ENCODE data around the gene TMEM175.
"Not testable (repeated sequence)": the region's sequence is repeated elsewhere in the genome, so short reads cannot be mapped to it uniquely, and the experiment has no call there.

The TMEM175 gene

GRCh38 chr4:974668-975067 lies 42.4 kb downstream of the TMEM175 start:
- ChIA-PET CTCF (no interaction called here), POLR2A (no interaction called here)
- no peak for TF ChIP-seq ARNT (IDR thresholded peaks at IDR 0.05)
- TF ChIP-seq NFRKB (IDR thresholded peaks at IDR 0.05) = no peak
- TF ChIP-seq ELF4 (IDR thresholded peaks at IDR 0.05) = no peak
- no peak for TF ChIP-seq L3MBTL2 (conservative IDR thresholded peaks at IDR 0.05)
- TF ChIP-seq CTBP1 (IDR thresholded peaks at IDR 0.05; ENCODE audit: borderline replicate concordance) = no peak
- TF ChIP-seq FOXA1 (IDR thresholded peaks at IDR 0.05) = no peak
- no peak for TF ChIP-seq PKNOX1 (IDR thresholded peaks at IDR 0.05)
- TF ChIP-seq FOXM1 (IDR thresholded peaks at IDR 0.05; ENCODE audit: borderline replicate concordance) = no peak
- no peak for TF ChIP-seq LEF1 (IDR thresholded peaks at IDR 0.05; ENCODE audit: borderline replicate concordance)
- DNase-seq (ENCODE audit: extremely low spot score) = no peak

GRCh38 chr4:976016-976415 lies 43.8 kb downstream of the TMEM175 start:
- CTCF ChIA-PET; DNase-seq (ENCODE audit: extremely low spot score); POLR2A ChIA-PET: not testable (repeated sequence)

GRCh38 chr4:978957-979701 lies 46.9 kb downstream of the TMEM175 start:
- ChIA-PET CTCF (interaction anchor here (0.6 to 1.0 kb wide), 2 partner anchors 8 kb away, joined by 3 read pairs; partner anchors contain the start of gene IDUA), POLR2A (interaction anchor here (1.3 kb wide), 1 partner anchor 197 kb away, joined by 3 read pairs; no protein-coding TSS in a partner anchor)
- no peak for DNase-seq (ENCODE audit: extremely low spot score)
- no peak for TF ChIP-seq FOXM1 (IDR thresholded peaks at IDR 0.05; ENCODE audit: borderline replicate concordance)
- TF ChIP-seq FOXA1 (IDR thresholded peaks at IDR 0.05) = no peak
- TF ChIP-seq SUZ12 (IDR thresholded peaks at IDR 0.05) = no peak
- TF ChIP-seq LEF1 (IDR thresholded peaks at IDR 0.05; ENCODE audit: borderline replicate concordance) = no peak
- TF ChIP-seq ARNT (IDR thresholded peaks at IDR 0.05) = no peak
- TF ChIP-seq PKNOX1 (IDR thresholded peaks at IDR 0.05) = no peak
- no peak for TF ChIP-seq L3MBTL2 (conservative IDR thresholded peaks at IDR 0.05)
- no peak for TF ChIP-seq HDGF (IDR thresholded peaks at IDR 0.05; ENCODE audit: borderline replicate concordance)
- no peak for TF ChIP-seq ZNF384 (IDR thresholded peaks at IDR 0.05)
- no peak for TF ChIP-seq SP1 (IDR thresholded peaks at IDR 0.05)
- no peak for TF ChIP-seq BHLHE40 (IDR thresholded peaks at IDR 0.05; ENCODE audit: borderline replicate concordance)
- no peak for TF ChIP-seq FOXK2 (IDR thresholded peaks at IDR 0.05)
- TF ChIP-seq TARDBP (IDR thresholded peaks at IDR 0.05) = no peak
- no peak for TF ChIP-seq CTBP1 (IDR thresholded peaks at IDR 0.05; ENCODE audit: borderline replicate concordance)
- TF ChIP-seq NFRKB (IDR thresholded peaks at IDR 0.05) = no peak
- TF ChIP-seq ELF4 (IDR thresholded peaks at IDR 0.05) = no peak

GRCh38 chr4:982291-982690 lies 50.0 kb downstream of the TMEM175 start:
- POLR2A ChIA-PET = no interaction called here
- DNase-seq (ENCODE audit: extremely low spot score) = no peak
- no peak for TF ChIP-seq ARNT (IDR thresholded peaks at IDR 0.05)
- TF ChIP-seq ELF4 (IDR thresholded peaks at IDR 0.05) = no peak
- TF ChIP-seq FOXM1 (IDR thresholded peaks at IDR 0.05; ENCODE audit: borderline replicate concordance) = no peak
- TF ChIP-seq ZNF384 (IDR thresholded peaks at IDR 0.05) = no peak
- no peak for TF ChIP-seq L3MBTL2 (conservative IDR thresholded peaks at IDR 0.05)
- TF ChIP-seq SUZ12 (IDR thresholded peaks at IDR 0.05) = no peak
- TF ChIP-seq BHLHE40 (IDR thresholded peaks at IDR 0.05; ENCODE audit: borderline replicate concordance) = no peak
- TF ChIP-seq FOXK2 (IDR thresholded peaks at IDR 0.05) = no peak
- TF ChIP-seq NFRKB (IDR thresholded peaks at IDR 0.05) = no peak
- TF ChIP-seq SP1 (IDR thresholded peaks at IDR 0.05) = no peak
- TF ChIP-seq PKNOX1 (IDR thresholded peaks at IDR 0.05) = no peak
- no peak for TF ChIP-seq LEF1 (IDR thresholded peaks at IDR 0.05; ENCODE audit: borderline replicate concordance)
- TF ChIP-seq TARDBP (IDR thresholded peaks at IDR 0.05) = no peak
- no peak for TF ChIP-seq CTBP1 (IDR thresholded peaks at IDR 0.05; ENCODE audit: borderline replicate concordance)
- TF ChIP-seq FOXA1 (IDR thresholded peaks at IDR 0.05) = no peak
- no peak for TF ChIP-seq HDGF (IDR thresholded peaks at IDR 0.05; ENCODE audit: borderline replicate concordance)
- CTCF ChIA-PET = no interaction called here

GRCh38 chr4:982814-983213 lies 50.6 kb downstream of the TMEM175 start:
- no peak for TF ChIP-seq LEF1 (IDR thresholded peaks at IDR 0.05; ENCODE audit: borderline replicate concordance)
- TF ChIP-seq TARDBP (IDR thresholded peaks at IDR 0.05) = no peak
- TF ChIP-seq SP1 (IDR thresholded peaks at IDR 0.05) = no peak
- TF ChIP-seq FOXM1 (IDR thresholded peaks at IDR 0.05; ENCODE audit: borderline replicate concordance) = no peak
- no peak for TF ChIP-seq PKNOX1 (IDR thresholded peaks at IDR 0.05)
- TF ChIP-seq FOXK2 (IDR thresholded peaks at IDR 0.05) = no peak
- TF ChIP-seq ELF4 (IDR thresholded peaks at IDR 0.05) = no peak
- TF ChIP-seq FOXA1 (IDR thresholded peaks at IDR 0.05) = no peak
- no peak for TF ChIP-seq CTBP1 (IDR thresholded peaks at IDR 0.05; ENCODE audit: borderline replicate concordance)
- no peak for TF ChIP-seq L3MBTL2 (conservative IDR thresholded peaks at IDR 0.05)
- TF ChIP-seq NFRKB (IDR thresholded peaks at IDR 0.05) = no peak
- ChIA-PET CTCF (no interaction called here), POLR2A (no interaction called here)
- no peak for DNase-seq (ENCODE audit: extremely low spot score)

All from HEK293T (cell line).